A549 (cell line): ENCODE results near the gene SYT8. TPM values are rescaled to one million over a fixed set of nuclear protein-coding genes. Genes with fewer than 3 reads are reported as not detected.

Experiments used
- ATAC-seq, 2 experiments: fragments of 200-7000 bp in 1 of 2; fragments of >200 bp in 1 of 2; cut with Nextera tagmentation in 1 of 2; cut with Tn5 transposase in 1 of 2; 3 replicates each; pipeline versions ENCODE4 v1.8.0 to v1.9.1; 2018 to 2020; ENCODE audit warnings: mild to moderate bottlenecking in 1 of 2, moderate library complexity in 1 of 2
- CTCF ChIA-PET: fragments of 300-600 bp; sonication (Branson Sonifier 250); formaldehyde crosslinking; extraction: SDS; loops from one replicate; lab custom pipeline; 2021; ENCODE audit warnings: antibody characterized with exemption, inconsistent platforms; lab: Yijun Ruan, JAX
- POLR2A ChIA-PET: fragments of 350-600 bp; formaldehyde crosslinking; extraction: SDS; loops from one replicate; lab custom pipeline; 2021; ENCODE audit warnings: antibody characterized with exemption, inconsistent platforms; lab: Yijun Ruan, JAX
- DNase-seq, 2 experiments: peaks; one replicate each; pipeline versions ENCODE4 v3.0.0 to v3.0.0-alpha.2; 2011 to 2016; ENCODE audit warnings: low read depth in 1 of 2, low spot score in 1 of 2
- FAIRE-seq: peaks from 2 replicates; lab custom pipeline; 2011; peaks lifted over from hg19 to GRCh38; lab: Jason Lieb, UNC
- H3K27ac ChIP-seq, 2 experiments: fragments of >200 bp; sonication (Bioruptor Twin); formaldehyde crosslinking; 3 replicates each; pipeline ENCODE4 v1.5.1; 2016 to 2017
- H3K4me1 ChIP-seq: fragments of >200 bp; sonication (Bioruptor Twin); formaldehyde crosslinking; 3 replicates; pipeline ENCODE4 v1.6.1; 2016
- H3K4me2 ChIP-seq: fragments of >200 bp; sonication (Bioruptor Twin); formaldehyde crosslinking; 3 replicates; pipeline ENCODE4 v1.6.1; 2016
- H3K4me3 ChIP-seq: fragments of >200 bp; sonication (Bioruptor Twin); formaldehyde crosslinking; 3 replicates; pipeline ENCODE4 v1.5.1; 2016
- H3K9me3 ChIP-seq: fragments of >200 bp; sonication (Bioruptor Twin); formaldehyde crosslinking; 3 replicates; pipeline ENCODE4 v1.6.1; 2016
- BCL3 ChIP-seq: fragments of >200 bp; sonication (Bioruptor Twin); formaldehyde crosslinking; IDR thresholded peaks from 3 replicates; pipeline ENCODE4 v1.6.1; 2016
- CEBPB ChIP-seq, 2 experiments: fragments of >200 bp in 1 of 2; sonication (Bioruptor Twin) in 1 of 2; formaldehyde crosslinking in 1 of 2; IDR thresholded peaks; 2 replicates each; pipeline ENCODE4 v1.6.1; 2012 to 2016
- CHD2 ChIP-seq: fragments of 150-350 bp; IDR thresholded peaks from 2 replicates; pipeline ENCODE4 v1.6.1; 2014; ENCODE audit warnings: low read length; ENCODE audit not compliant: partially characterized antibody
- CHD4 ChIP-seq: fragments of 200-600 bp; sonication (generic); IDR thresholded peaks from 2 replicates; pipeline ENCODE4 v1.6.1; 2016; ENCODE audit warnings: antibody characterized with exemption, mild to moderate bottlenecking, borderline replicate concordance
- CTCF ChIP-seq: fragments of >200 bp; sonication (Bioruptor Twin); formaldehyde crosslinking; IDR thresholded peaks from 3 replicates; pipeline ENCODE4 v1.5.1; 2016
- EHF ChIP-seq: fragments of 250-450 bp; sonication (Bioruptor Pico); IDR thresholded peaks from 2 replicates; pipeline ENCODE4 v1.5.0; 2020; ENCODE audit warnings: mild to moderate bottlenecking
- ESRRA ChIP-seq: fragments of 150-350 bp; IDR thresholded peaks from 2 replicates; pipeline ENCODE4 v1.6.1; 2014; ENCODE audit warnings: mild to moderate bottlenecking, low read length, borderline replicate concordance
- FOSL2 ChIP-seq, 2 experiments: fragments of 450-650 bp in 1 of 2; fragments of >200 bp in 1 of 2; sonication (Bioruptor Twin) in 1 of 2; formaldehyde crosslinking; IDR thresholded peaks; 2 replicates each; pipeline versions ENCODE4 v1.5.0 to v1.6.1; 2016 to 2020; ENCODE audit warnings: mild to moderate bottlenecking in 1 of 2, moderate library complexity in 1 of 2
- HDAC2 ChIP-seq: fragments of 200-600 bp; sonication (generic); IDR thresholded peaks from 2 replicates; pipeline ENCODE4 v1.6.1; 2016
- HEYL ChIP-seq: fragments of 250-450 bp; sonication (Bioruptor Pico); IDR thresholded peaks from 2 replicates; pipeline ENCODE4 v1.8.0; 2021; ENCODE audit warnings: mild to moderate bottlenecking, moderate library complexity
- JUN ChIP-seq, 2 experiments: fragments of >200 bp; sonication (Bioruptor Twin); formaldehyde crosslinking; IDR thresholded peaks; 2 replicates in 1 of 2; 3 replicates in 1 of 2; pipeline ENCODE4 v1.6.1; 2016 to 2017
- JUNB ChIP-seq: fragments of >200 bp; sonication (Bioruptor Twin); formaldehyde crosslinking; IDR thresholded peaks from 2 replicates; pipeline ENCODE4 v1.6.1; 2016
- KDM1A ChIP-seq: fragments of 200-600 bp; sonication (generic); IDR thresholded peaks from 2 replicates; pipeline ENCODE4 v1.6.1; 2016; ENCODE audit warnings: low read depth, mild to moderate bottlenecking
- KDM5A ChIP-seq: fragments of 200-600 bp; sonication (generic); IDR thresholded peaks from 2 replicates; pipeline ENCODE4 v1.6.1; 2016; ENCODE audit warnings: antibody characterized with exemption, mild to moderate bottlenecking
- MAZ ChIP-seq: fragments of 150-350 bp; IDR thresholded peaks from 2 replicates; pipeline ENCODE4 v1.6.1; 2014; ENCODE audit warnings: antibody characterized with exemption, low read depth, low read length, borderline replicate concordance
- NPAS2 ChIP-seq: fragments of 250-450 bp; sonication (Bioruptor Pico); IDR thresholded peaks from 2 replicates; pipeline ENCODE4 v1.8.0; 2022; ENCODE audit warnings: mild to moderate bottlenecking, moderate library complexity, borderline replicate concordance
- RAD21 ChIP-seq, 2 experiments: fragments of >200 bp in 1 of 2; sonication (Bioruptor Twin) in 1 of 2; formaldehyde crosslinking in 1 of 2; IDR thresholded peaks in 1 of 2; conservative IDR thresholded peaks in 1 of 2; 2 replicates in 1 of 2; 3 replicates in 1 of 2; pipeline ENCODE4 v1.6.1; 2012 to 2018; ENCODE audit warnings: inconsistent platforms in 1 of 2
- SMC3 ChIP-seq: fragments of >200 bp; sonication (Bioruptor Twin); formaldehyde crosslinking; IDR thresholded peaks from 3 replicates; pipeline ENCODE4 v1.6.1; 2018; ENCODE audit warnings: inconsistent platforms
- SREBF2 ChIP-seq: fragments of 450-650 bp; IDR thresholded peaks from 2 replicates; pipeline ENCODE4 v1.6.1; 2014; ENCODE audit warnings: mild to moderate bottlenecking, moderate library complexity
- TP53 ChIP-seq: fragments of 250-450 bp; sonication (Bioruptor Pico); IDR thresholded peaks from 2 replicates; pipeline ENCODE4 v1.5.0; 2021; ENCODE audit warnings: mild to moderate bottlenecking, moderate library complexity
- ZNF302 ChIP-seq: fragments of 250-450 bp; sonication (Bioruptor Pico); IDR thresholded peaks from 2 replicates; pipeline ENCODE4 v1.9.0; 2021; ENCODE audit warnings: inconsistent platforms, mild to moderate bottlenecking, moderate library complexity
- ZSCAN20 ChIP-seq: fragments of 250-450 bp; sonication (Bioruptor Pico); IDR thresholded peaks from 2 replicates; pipeline ENCODE4 v1.8.0; 2022; ENCODE audit warnings: mild to moderate bottlenecking, moderate library complexity
- WGBS: methylation state at CpG from one replicate; pipeline ENCODE4 v1.1.6; 2017; ENCODE audit errors: missing lambda C conversion rate; 5-methylcytosine and 5-hydroxymethylcytosine counted together
- polyA plus RNA-seq, 4 experiments: library from polyadenylated mRNA; depleted of rRNA in 3 of 4; stranded (reverse); fragments of >200 nt; fragmentation: RNase III in 1 of 4; extraction: RNeasy Plus Mini Kit Qiagen cat#74134 plus additional on column Dnase treatment in 1 of 4; gene quantifications; 2 replicates in 3 of 4; 3 replicates in 1 of 4; pipeline ENCODE4 v1.2.3, GENCODE V29; 2011 to 2017
- TF ChIP-seq, protein P1 (sequence below): IDR thresholded peaks from 2 replicates; pipeline ENCODE4 v1.6.1; 2012; ENCODE audit warnings: low read depth, borderline replicate concordance

SYT8 gene
- polyA plus RNA-seq, 2 of the 4 experiments (the other 2 are of a cell fraction): 0.25 TPM; not detected in 1

- POLR2A ChIA-PET: interaction anchor here (0.8 kb wide), 1 partner anchor 118 kb away, joined by 6 read pairs; no protein-coding TSS in a partner anchor
- Histone ChIP-seq H3K4me2 (no peak overlapping the region), H3K9me3 (no peaks in the 10 kb centered on the region), H3K4me1 (no peaks in the 10 kb centered on the region), H3K4me3 (no peak overlapping the region), H3K27ac (no peak overlapping the region; a peak in 1 of 6 replicates)
- 30% methylated on average over 6 of the region's 23 CpGs for whole genome bisulfite sequencing
- no peak for FAIRE-seq
- TF ChIP-seq HDAC2 (no peak), JUN (IDR thresholded peaks at IDR 0.05) (no peak), EHF (CRISPR knock-in tag) (no peak), SMC3 (peak; percentile 90), MAZ (0 out of 2 replicates have a peak, but pooled peaks have one; percentile 36), CTCF (peak; percentile 81), RAD21 (conservative IDR thresholded peaks at IDR 0.05 in 1 of 2, IDR thresholded peaks at IDR 0.05 in 1 of 2) (peak; percentile 87 to 89)
- CTCF ChIA-PET: interaction anchor here (0.6 to 10.1 kb wide), 79 partner anchors 8 to 1321 kb away, joined by 3 to 334 read pairs (median 5); partner anchors contain the start of genes H19, LSP1, MRPL23 and PRR33
- peak; percentile 73 to 89 for DNase-seq
- peak; percentile 85 to 97 for ATAC-seq
Measured at GRCh38 chr11:1882265-1883238, 47.8 kb downstream of the SYT8 start.

- Histone ChIP-seq H3K4me3 (no peak overlapping the region), H3K27ac (no peak overlapping the region), H3K4me2 (no peak overlapping the region), H3K4me1 (no peaks in the 10 kb centered on the region), H3K9me3 (no peaks in the 10 kb centered on the region)
- WGBS: 53% methylated on average over 12 of the region's 14 CpGs
- FAIRE-seq: no peak
- no peak for ATAC-seq
- DNase-seq: no peak
- POLR2A ChIA-PET: interaction anchor here (0.7 kb wide), 1 partner anchor 115 kb away, joined by 3 read pairs; no protein-coding TSS in a partner anchor
- CTCF ChIA-PET: interaction anchor here (0.6 to 10.1 kb wide), 37 partner anchors 7 to 280 kb away, joined by 3 to 334 read pairs (median 6); partner anchors contain the start of genes LSP1, MRPL23, PRR33 and TNNT3
- TF ChIP-seq ZNF302 (no peak), ESRRA (no peak), TP53 (CRISPR knock-in tag) (no peak), KDM1A (no peak), NPAS2 (no peak), FOSL2 (IDR thresholded peaks at IDR 0.05) (no peak), FOSL2 (CRISPR knock-in tag; IDR thresholded peaks at IDR 0.05) (no peak), HEYL (no peak), CHD2 (no peak), JUNB (no peak), CEBPB (IDR thresholded peaks at IDR 0.05) (no peak), ZSCAN20 (CRISPR knock-in tag) (no peak), CHD4 (no peak), KDM5A (no peak), SMC3 (no peak), BCL3 (no peak), RAD21 (conservative IDR thresholded peaks at IDR 0.05 in 1 of 2, IDR thresholded peaks at IDR 0.05 in 1 of 2) (no peak), SREBF2 (no peak)
- TF ChIP-seq, protein P1, sequence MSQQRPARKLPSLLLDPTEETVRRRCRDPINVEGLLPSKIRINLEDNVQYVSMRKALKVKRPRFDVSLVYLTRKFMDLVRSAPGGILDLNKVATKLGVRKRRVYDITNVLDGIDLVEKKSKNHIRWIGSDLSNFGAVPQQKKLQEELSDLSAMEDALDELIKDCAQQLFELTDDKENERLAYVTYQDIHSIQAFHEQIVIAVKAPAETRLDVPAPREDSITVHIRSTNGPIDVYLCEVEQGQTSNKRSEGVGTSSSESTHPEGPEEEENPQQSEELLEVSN: no peak
Measured at GRCh38 chr11:1883346-1884302, 48.8 kb downstream of the SYT8 start.
